KOPT-K1 (cell line): ENCODE measurements around the gene FRS2.

ENCODE experiments used
- H3K27ac ChIP-seq: fragments of 200-600 bp; sonication (generic); 2 replicates; pipeline ENCODE4 v1.5.1; 2016; ENCODE audit warnings: antibody characterized with exemption, mild to moderate bottlenecking, low read depth, low read length; ENCODE audit not compliant: poor library complexity, severe bottlenecking
- H3K36me3 ChIP-seq: fragments of 200-600 bp; sonication (generic); 2 replicates; pipeline ENCODE4 v1.5.1; 2017; ENCODE audit warnings: antibody characterized with exemption, mild to moderate bottlenecking, low read length, moderate library complexity; ENCODE audit not compliant: insufficient read depth
- H3K9me3 ChIP-seq: fragments of 200-600 bp; sonication (generic); 2 replicates; pipeline ENCODE4 v1.5.1; 2017; ENCODE audit warnings: antibody characterized with exemption, low read length, mild to moderate bottlenecking; ENCODE audit not compliant: insufficient read depth, poor library complexity, severe bottlenecking

FRS2 gene

DNA sequence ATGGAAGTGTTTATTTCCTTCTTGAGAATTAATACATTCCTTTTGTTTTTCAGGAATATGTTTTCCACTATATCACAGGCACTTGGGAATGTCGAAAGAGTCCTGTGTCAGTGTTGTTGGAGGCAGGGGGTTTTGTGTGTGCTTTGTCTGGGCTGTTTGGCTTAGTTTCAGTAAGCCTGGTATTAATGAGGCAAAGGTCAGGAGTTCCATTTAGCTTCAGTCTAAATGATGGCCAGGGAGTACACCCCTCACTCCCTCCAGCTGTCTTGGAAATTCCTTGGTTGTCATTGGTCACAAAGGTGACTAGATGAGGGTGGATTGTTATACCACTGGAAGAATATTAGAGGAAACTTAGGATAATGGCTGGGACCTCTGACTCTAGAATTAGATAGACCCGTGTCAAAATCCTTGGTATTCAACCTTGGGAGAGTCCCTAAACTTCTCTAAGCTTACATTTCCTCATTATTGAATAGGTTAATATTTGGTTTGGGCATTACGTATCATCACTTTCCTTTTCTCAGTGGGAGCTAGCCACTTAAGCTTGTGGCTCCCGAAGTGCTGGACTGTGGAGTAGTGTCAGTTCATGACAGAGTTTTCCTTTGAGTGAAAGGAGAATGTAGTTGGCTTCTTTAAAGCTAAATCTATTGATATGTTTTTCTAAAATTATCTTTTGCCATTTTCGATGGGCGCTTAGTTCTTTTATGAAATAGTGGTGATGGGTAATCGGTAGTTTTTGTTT, 5.2 kb downstream of the FRS2 start:
- Histone ChIP-seq H3K27ac (no peak overlapping the region), H3K9me3 (no peaks in the 10 kb centered on the region), H3K36me3 (0 out of 2 replicates have a peak, but pooled peaks cover 4% of the 10 kb centered on the region)

DNA sequence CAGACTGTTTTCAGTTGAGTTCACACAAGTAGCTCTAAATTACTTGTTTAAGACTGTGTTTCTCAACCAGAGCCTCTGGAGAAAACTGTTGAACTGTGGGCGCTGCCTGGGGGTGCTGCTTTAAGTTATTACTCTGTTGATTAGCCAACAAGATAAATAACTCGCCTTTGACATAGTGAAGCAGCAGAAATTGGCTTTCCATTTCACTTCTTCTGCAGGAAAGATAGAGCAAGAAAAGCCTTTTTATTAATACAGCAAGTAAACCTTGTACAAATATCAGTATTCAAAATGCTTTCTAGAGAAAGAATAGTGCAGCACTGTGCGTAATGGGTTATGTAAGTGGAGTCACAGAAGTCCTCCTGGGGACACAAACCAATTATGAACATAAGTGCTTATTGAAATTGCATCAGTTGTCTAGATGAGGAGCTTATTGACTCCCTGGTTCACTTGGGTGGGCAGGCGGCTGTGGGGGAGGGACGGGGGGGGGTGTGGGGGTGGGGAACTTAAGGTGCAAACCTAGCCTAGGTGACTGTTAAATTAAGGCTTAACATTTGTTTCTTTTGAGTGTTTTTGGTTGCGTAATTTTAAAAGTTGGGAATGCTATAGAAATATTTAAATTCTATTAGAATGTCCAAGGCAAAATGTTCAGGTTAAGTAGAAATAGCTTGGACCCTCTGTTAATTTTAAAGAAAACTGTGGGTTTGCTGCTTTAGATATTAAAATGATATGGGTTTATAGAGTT, 6.3 kb downstream of the FRS2 start:
- Histone ChIP-seq H3K9me3 (no peaks in the 10 kb centered on the region), H3K27ac (no peak overlapping the region), H3K36me3 (0 out of 2 replicates have a peak, but pooled peaks cover 4% of the 10 kb centered on the region)

DNA sequence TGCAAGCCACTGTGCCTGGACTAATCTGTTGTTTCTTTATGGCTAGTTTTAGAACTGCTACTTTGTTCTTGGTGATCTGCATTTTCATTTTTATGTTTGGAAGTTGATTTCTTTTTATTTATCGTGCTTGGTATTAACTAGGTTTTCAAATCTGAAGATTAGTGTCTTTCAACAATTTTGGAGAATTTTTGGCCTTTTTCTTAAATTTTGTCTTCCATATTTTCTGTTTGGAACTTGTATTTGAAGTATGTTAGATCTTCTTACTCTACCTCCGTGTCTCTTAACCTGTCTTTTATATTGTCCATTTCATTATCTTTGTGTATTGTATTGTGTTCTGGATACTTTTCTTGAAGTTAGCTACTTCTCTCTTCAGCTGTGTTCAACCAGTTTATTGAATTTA, 9.5 kb downstream of the FRS2 start:
- Histone ChIP-seq H3K36me3 (peaks cover 8% of the 10 kb centered on the region; the same call in 1 of the 2 replicates), H3K27ac (no peak overlapping the region), H3K9me3 (no peaks in the 10 kb centered on the region)

DNA sequence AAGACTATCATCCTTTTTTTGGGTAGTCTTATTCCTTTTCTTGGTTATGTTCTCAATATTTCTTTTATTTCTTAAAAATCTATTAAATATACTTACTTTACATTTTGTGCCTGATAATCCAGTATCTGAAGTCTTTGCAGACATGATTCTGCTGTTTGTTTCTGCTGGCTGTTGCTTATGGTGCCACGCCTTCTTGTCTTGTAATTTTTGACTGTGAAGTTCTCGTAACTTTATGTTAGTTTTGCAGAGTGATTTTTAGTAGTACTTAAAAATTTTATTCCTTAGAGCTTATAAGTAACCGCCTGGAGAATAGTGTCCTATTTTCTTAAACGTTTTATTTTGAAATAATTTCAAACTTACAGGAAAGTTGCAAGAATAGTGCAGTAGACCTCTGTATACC, 10.5 kb downstream of the FRS2 start:
- no peak overlapping the region for H3K27ac ChIP-seq
- peaks cover 6% of the 10 kb centered on the region; the same call in 1 of the 2 replicates for H3K36me3 ChIP-seq
- H3K9me3 ChIP-seq = no peaks in the 10 kb centered on the region

- no peaks in the 10 kb centered on the region for H3K9me3 ChIP-seq
- H3K36me3 ChIP-seq = peaks cover 6% of the 10 kb centered on the region; the same call in 1 of the 2 replicates
- H3K27ac ChIP-seq = no peak overlapping the region
Measured at GRCh38 chr12:69481133-69481532, 10.9 kb downstream of the FRS2 start.

DNA sequence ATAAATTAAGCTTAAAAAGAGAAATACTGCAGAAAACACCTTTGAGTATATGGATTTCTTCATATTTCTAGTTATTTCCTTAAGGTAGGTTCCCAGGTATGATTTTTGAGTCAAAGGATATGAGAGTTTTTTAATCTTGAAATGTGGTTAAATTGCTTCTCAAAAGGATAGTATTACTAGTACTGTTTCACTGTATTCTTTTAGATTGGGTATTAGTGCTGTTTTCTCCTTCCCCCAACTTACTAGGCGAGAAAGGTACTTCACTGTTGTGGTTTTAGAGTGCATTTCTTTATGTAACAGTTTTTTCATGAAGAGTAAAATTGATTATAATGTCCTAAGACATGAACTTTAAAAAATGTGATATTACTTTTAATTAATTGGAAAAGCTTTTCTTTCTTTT, 13.5 kb downstream of the FRS2 start:
- Histone ChIP-seq H3K36me3 (peaks cover 25% of the 10 kb centered on the region), H3K9me3 (peaks cover 18% of the 10 kb centered on the region), H3K27ac (no peak overlapping the region)

DNA sequence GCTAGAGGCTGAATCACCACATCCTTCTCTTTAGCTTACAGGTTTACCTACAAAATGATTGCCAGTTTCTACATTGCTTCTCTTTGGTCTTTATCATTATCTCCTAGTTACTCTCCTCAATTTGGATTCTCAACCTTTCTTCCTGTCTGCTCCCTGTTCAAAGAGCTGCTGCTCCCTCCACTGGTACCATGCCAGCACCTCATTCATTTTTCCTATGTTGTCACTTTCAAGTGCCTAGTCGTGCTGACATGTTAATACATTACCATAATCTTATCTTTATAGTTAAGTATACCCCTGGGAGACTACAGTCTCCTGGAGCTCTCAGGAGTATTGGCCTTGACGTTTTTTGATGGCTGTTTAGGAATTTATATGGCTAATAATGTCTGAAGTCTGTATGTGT, 14.2 kb downstream of the FRS2 start:
- peaks cover 25% of the 10 kb centered on the region for H3K36me3 ChIP-seq

DNA sequence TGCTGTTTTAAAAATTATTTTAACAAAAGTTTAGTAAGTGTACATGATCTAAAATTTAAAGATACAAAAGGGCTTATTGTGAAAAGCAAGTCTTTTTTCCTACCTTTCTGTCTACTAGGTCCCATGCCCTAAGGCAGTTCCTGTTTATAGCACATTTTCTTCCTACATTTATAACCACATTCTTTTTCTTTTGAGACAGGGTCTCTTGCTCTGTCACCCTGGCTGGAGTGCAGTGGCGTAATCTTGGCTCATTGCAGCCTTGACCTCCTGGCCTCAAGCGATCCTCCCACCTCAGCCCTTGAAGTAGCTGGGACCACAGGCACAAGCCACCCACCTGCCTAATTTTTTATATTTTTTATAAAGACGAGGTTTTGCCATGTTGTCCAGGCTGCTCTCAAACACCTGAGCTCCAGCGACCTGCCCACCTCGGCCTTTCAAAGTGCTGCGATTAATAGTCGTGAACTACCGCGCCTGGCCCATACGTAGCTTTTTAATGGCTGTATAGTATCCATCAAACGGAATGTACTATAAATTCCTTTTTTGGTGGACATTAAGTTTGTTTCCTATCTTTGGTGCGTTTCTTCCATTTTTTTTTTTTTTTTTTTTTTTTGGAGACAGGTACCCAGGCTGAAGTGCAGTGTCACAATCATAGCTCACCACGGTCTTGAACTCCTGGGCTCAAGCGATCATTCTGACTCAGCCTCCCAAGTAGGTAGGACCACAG, 20.9 kb downstream of the FRS2 start:
- H3K9me3 ChIP-seq = peaks cover 18% of the 10 kb centered on the region

More for the DNA sequence above, 14.2 kb downstream of the FRS2 start:
- Histone ChIP-seq H3K27ac (no peak overlapping the region), H3K9me3 (peaks cover 18% of the 10 kb centered on the region)

GRCh38 chr12:69492739-69493138, 22.6 kb downstream of the FRS2 start:
- peaks cover 12% of the 10 kb centered on the region; the same call in 1 of the 2 replicates for H3K36me3 ChIP-seq
- H3K9me3 ChIP-seq = peaks cover 3% of the 10 kb centered on the region
- no peak overlapping the region for H3K27ac ChIP-seq

More for the DNA sequence above, 20.9 kb downstream of the FRS2 start:
- Histone ChIP-seq H3K36me3 (peaks cover 26% of the 10 kb centered on the region), H3K27ac (no peak overlapping the region)

DNA sequence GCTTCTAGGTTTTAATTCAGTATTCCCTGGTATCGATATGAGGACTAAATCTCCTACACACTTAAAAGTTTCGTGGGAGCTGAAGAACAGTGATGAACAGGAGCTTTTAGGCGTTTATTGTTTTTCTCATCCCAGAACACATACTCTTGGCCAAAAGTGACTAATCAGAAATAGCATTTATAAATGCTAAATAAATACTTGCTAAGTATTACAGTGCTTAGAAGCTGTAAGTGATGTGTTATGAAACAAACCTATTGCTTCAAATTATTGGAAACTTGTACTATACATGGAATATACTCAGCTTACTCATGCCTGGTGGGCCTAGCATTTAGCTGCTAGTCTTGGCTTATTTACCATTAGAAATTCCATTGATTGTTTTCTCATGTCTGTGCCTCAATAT, 24.9 kb downstream of the FRS2 start:
- no peaks in the 10 kb centered on the region for H3K9me3 ChIP-seq
- no peak overlapping the region for H3K27ac ChIP-seq
- H3K36me3 ChIP-seq = 0 out of 2 replicates have a peak, but pooled peaks cover 7% of the 10 kb centered on the region

GRCh38 chr12:69497308-69498026, 27.3 kb downstream of the FRS2 start:
- Histone ChIP-seq H3K36me3 (no peaks in the 10 kb centered on the region), H3K9me3 (no peaks in the 10 kb centered on the region), H3K27ac (peak overlapping the region; percentile 72)

DNA sequence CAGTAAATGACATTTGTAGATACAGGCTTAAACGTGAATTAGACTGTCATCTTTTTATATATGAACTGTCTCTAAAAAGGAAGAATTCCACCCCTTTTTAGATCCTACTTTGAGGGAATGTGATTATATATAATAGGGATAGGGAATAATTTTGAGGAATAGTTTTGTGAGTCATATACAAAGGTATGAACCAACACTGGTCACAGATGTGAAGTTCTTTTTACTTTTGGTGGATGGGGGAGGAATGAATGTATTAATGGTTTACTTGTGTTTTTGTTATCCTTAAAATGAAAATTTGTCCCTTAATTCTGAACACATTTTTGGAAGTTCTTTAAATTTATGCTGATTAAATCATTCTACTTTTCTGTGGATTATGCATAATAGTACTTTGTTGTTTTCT, 30.4 kb downstream of the FRS2 start:
- Histone ChIP-seq H3K27ac (no peak overlapping the region), H3K36me3 (0 out of 2 replicates have a peak, but pooled peaks cover 6% of the 10 kb centered on the region), H3K9me3 (no peaks in the 10 kb centered on the region)

- H3K36me3 ChIP-seq = 0 out of 2 replicates have a peak, but pooled peaks cover 6% of the 10 kb centered on the region
- no peak overlapping the region for H3K27ac ChIP-seq
- H3K9me3 ChIP-seq = no peaks in the 10 kb centered on the region
Measured at GRCh38 chr12:69501154-69501895, 31.1 kb downstream of the FRS2 start.
